Measurements from ENCODE around the gene OGFR. TPM values are rescaled to one million over a fixed set of nuclear protein-coding genes. Genes with fewer than 3 reads are reported as not detected.

Gene OGFR
- total RNA-seq, 1 donor from 2014 or later: 47.2 TPM

GRCh38 chr20:62763404-62763803 is 41.2 kb upstream of the OGFR start:
- H3K27ac Mint-ChIP-seq (ENCODE audit: unreplicated experiment): no peak overlapping the region
- H3K4me3 Mint-ChIP-seq (ENCODE audit: unreplicated experiment): no peak overlapping the region
- H3K36me3 Mint-ChIP-seq (ENCODE audit: unreplicated experiment): no peaks in the 10 kb centered on the region
- peaks cover 2% of the 10 kb centered on the region for H3K4me1 Mint-ChIP-seq (ENCODE audit: unreplicated experiment)
- TF ChIP-seq CTCF (IDR thresholded peaks at IDR 0.05): no peak
- peaks cover 11% of the 10 kb centered on the region for H3K27me3 Mint-ChIP-seq (ENCODE audit: unreplicated experiment)
- H3K9me3 Mint-ChIP-seq (ENCODE audit: unreplicated experiment): no peaks in the 10 kb centered on the region
- no peak for DNase-seq (ENCODE audit: extremely low spot score, unreplicated experiment)

GRCh38 chr20:62764156-62764935 is 40.3 kb upstream of the OGFR start:
- no peak for DNase-seq (ENCODE audit: extremely low spot score, unreplicated experiment)
- Mint-ChIP-seq H3K4me3 (ENCODE audit: unreplicated experiment) (no peak overlapping the region), H3K36me3 (ENCODE audit: unreplicated experiment) (no peaks in the 10 kb centered on the region), H3K4me1 (ENCODE audit: unreplicated experiment) (peaks cover 5% of the 10 kb centered on the region), H3K27me3 (ENCODE audit: unreplicated experiment) (peaks cover 9% of the 10 kb centered on the region), H3K9me3 (ENCODE audit: unreplicated experiment) (no peaks in the 10 kb centered on the region), H3K27ac (ENCODE audit: unreplicated experiment) (no peak overlapping the region)
- TF ChIP-seq CTCF (IDR thresholded peaks at IDR 0.05): no peak

GRCh38 chr20:62765021-62765420 is 39.6 kb upstream of the OGFR start:
- Mint-ChIP-seq H3K27me3 (ENCODE audit: unreplicated experiment) (peaks cover 7% of the 10 kb centered on the region), H3K4me3 (ENCODE audit: unreplicated experiment) (no peak overlapping the region), H3K9me3 (ENCODE audit: unreplicated experiment) (no peaks in the 10 kb centered on the region), H3K27ac (ENCODE audit: unreplicated experiment) (no peak overlapping the region), H3K36me3 (ENCODE audit: unreplicated experiment) (no peaks in the 10 kb centered on the region), H3K4me1 (ENCODE audit: unreplicated experiment) (peaks cover 5% of the 10 kb centered on the region)
- no peak for TF ChIP-seq CTCF (IDR thresholded peaks at IDR 0.05)
- no peak for DNase-seq (ENCODE audit: extremely low spot score, unreplicated experiment)

- Mint-ChIP-seq H3K36me3 (ENCODE audit: unreplicated experiment) (no peaks in the 10 kb centered on the region), H3K27me3 (ENCODE audit: unreplicated experiment) (peaks cover 7% of the 10 kb centered on the region), H3K4me1 (ENCODE audit: unreplicated experiment) (peaks cover 5% of the 10 kb centered on the region), H3K9me3 (ENCODE audit: unreplicated experiment) (no peaks in the 10 kb centered on the region), H3K27ac (ENCODE audit: unreplicated experiment) (no peak overlapping the region), H3K4me3 (ENCODE audit: unreplicated experiment) (no peak overlapping the region)
- no peak for DNase-seq (ENCODE audit: extremely low spot score, unreplicated experiment)
- no peak for TF ChIP-seq CTCF (IDR thresholded peaks at IDR 0.05)
These were observed 39.1 kb upstream of the OGFR start for GRCh38 chr20:62765432-62766070.

- H3K27me3 Mint-ChIP-seq (ENCODE audit: unreplicated experiment): peaks cover 7% of the 10 kb centered on the region
- H3K9me3 Mint-ChIP-seq (ENCODE audit: unreplicated experiment): no peaks in the 10 kb centered on the region
- peaks cover 5% of the 10 kb centered on the region for H3K4me1 Mint-ChIP-seq (ENCODE audit: unreplicated experiment)
- DNase-seq (ENCODE audit: extremely low spot score, unreplicated experiment): no peak
- no peaks in the 10 kb centered on the region for H3K36me3 Mint-ChIP-seq (ENCODE audit: unreplicated experiment)
- TF ChIP-seq CTCF (IDR thresholded peaks at IDR 0.05): no peak
- no peak overlapping the region for H3K4me3 Mint-ChIP-seq (ENCODE audit: unreplicated experiment)
- no peak overlapping the region for H3K27ac Mint-ChIP-seq (ENCODE audit: unreplicated experiment)
These were observed 38.6 kb upstream of the OGFR start for GRCh38 chr20:62766071-62766450.
